HepG2 (cell line): ENCODE measurements around the gene TIAM2. TPM values are rescaled to one million over a fixed set of nuclear protein-coding genes. Genes with fewer than 3 reads are reported as not detected.
A peak's percentile ranks its signal among the peaks of the same experiment; 100 is the strongest.

Experiments used
- JUND ChIP-seq: sonication (generic); formaldehyde crosslinking; IDR thresholded peaks from 2 replicates; pipeline ENCODE4 v1.8.0; 2022; ENCODE audit warnings: mild to moderate bottlenecking, missing genetic modification reagents
- NFKBIZ ChIP-seq: IDR thresholded peaks from 2 replicates; pipeline ENCODE4 v1.6.1; 2018; ENCODE audit warnings: missing genetic modification reagents, missing compliant biosample characterization
- PHB2 ChIP-seq: fragments of 450-650 bp; IDR thresholded peaks from 2 replicates; pipeline ENCODE4 v1.6.1; 2018; ENCODE audit not compliant: partially characterized antibody
- RORA ChIP-seq: sonication (generic); formaldehyde crosslinking; IDR thresholded peaks from 2 replicates; pipeline ENCODE4 v1.5.0; 2020; ENCODE audit warnings: mild to moderate bottlenecking, missing genetic modification reagents, moderate library complexity
- TEAD3 ChIP-seq: optimal IDR thresholded peaks from 2 replicates; pipeline ENCODE3; 2016; ENCODE audit warnings: borderline replicate concordance
- THYN1 ChIP-seq: sonication (generic); formaldehyde crosslinking; IDR thresholded peaks from 2 replicates; pipeline ENCODE4 v1.8.1; 2023; ENCODE audit warnings: low read depth, mild to moderate bottlenecking, moderate library complexity, missing genetic modification reagents, borderline replicate concordance
- ZBTB8A ChIP-seq: sonication (generic); formaldehyde crosslinking; IDR thresholded peaks from 2 replicates; pipeline ENCODE4 v1.4.0; 2020; ENCODE audit warnings: mild to moderate bottlenecking, low read depth, missing genetic modification reagents, borderline replicate concordance
- ZNF770 ChIP-seq: sonication (generic); formaldehyde crosslinking; IDR thresholded peaks from 2 replicates; pipeline ENCODE4 v1.5.0; 2020; ENCODE audit warnings: mild to moderate bottlenecking, missing genetic modification reagents
- polyA plus RNA-seq, 8 experiments: library from polyadenylated mRNA; depleted of rRNA in 3 of 8; stranded (reverse) in 7 of 8; unstranded in 1 of 8; fragments of >200 nt; fragmentation: Illumina TruSeq in 4 of 8; extraction: Trizol in 4 of 8; gene quantifications; 2 replicates each; pipeline versions ENCODE4 v1.2.1 to v1.2.3, GENCODE V29; 2011 to 2016; ENCODE audit warnings: low read depth in 4 of 8, missing spikeins in 1 of 8, mixed read lengths in 1 of 8; ENCODE audit not compliant: insufficient read depth in 1 of 8
- total RNA-seq, 5 experiments: library from RNA; depleted of rRNA; stranded (reverse); fragments of >200 nt; fragmentation: Illumina TruSeq; extraction: Trizol; gene quantifications; 2 replicates each; pipeline ENCODE4 v1.2.3, GENCODE V29; 2016; ENCODE audit warnings: low read depth in 1 of 5
- TF ChIP-seq, protein P1 (sequence below): sonication (generic); formaldehyde crosslinking; IDR thresholded peaks from 2 replicates; pipeline ENCODE4 v1.4.0; 2020; ENCODE audit warnings: missing genetic modification reagents; ENCODE audit errors: not compliant biosample characterization
- TF ChIP-seq, protein P2 (sequence below): IDR thresholded peaks from 2 replicates; pipeline ENCODE4 v1.6.1; 2016; ENCODE audit warnings: low read depth, borderline replicate concordance

TIAM2 gene
- total and polyA plus RNA-seq, 2 of the 13 experiments (the other 11 are each of a cell fraction or from before 2014, with no cell fraction given), result 4.1 to 4.5 TPM

DNA sequence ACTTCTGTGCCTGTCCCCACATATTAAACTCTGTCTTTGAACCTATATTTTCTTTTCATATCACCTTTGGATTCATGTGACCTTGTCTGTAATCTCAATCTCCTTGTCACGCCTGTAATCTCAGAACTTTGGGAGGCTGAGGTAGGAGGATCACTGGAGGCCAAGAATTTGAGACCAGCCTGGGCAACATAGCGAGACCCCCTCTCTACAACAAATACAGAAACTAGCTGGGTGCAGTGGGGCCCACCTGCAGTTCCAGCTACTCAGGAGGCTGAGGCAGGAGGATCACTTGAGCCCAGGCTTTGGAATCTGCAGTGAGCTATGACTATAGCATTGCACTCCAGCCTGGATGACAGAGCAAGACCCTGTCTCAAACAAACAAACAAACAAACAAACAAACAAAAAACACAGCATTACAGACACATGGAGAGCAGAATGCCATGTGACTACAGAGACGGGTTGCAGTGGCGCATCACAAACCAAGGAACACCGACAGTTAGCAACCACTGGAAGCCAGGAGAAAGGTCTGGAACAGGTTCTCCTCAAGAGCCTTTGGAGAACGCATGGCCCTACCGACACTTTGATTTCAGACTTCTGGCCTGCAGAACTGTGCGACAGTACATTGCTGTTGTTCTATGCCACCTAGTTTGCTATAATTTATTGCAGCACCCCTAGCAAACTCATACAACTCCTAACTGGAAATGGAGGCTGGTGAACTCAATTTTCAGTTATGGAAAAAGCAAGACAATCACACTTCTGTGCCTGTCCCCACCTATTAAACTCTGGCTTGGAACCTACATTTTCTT is 14.6 kb upstream of the TIAM2 start (continued):
- TF ChIP-seq RORA (CRISPR knock-in tag) (no peak), ZBTB8A (no peak), TEAD3 (CRISPR knock-in tag) (no peak), PHB2 (no peak), THYN1 (CRISPR knock-in tag) (no peak), ZNF770 (CRISPR knock-in tag) (peak; percentile 92), NFKBIZ (CRISPR knock-in tag) (no peak), JUND (CRISPR knock-in tag) (no peak)
- TF ChIP-seq, protein P1, sequence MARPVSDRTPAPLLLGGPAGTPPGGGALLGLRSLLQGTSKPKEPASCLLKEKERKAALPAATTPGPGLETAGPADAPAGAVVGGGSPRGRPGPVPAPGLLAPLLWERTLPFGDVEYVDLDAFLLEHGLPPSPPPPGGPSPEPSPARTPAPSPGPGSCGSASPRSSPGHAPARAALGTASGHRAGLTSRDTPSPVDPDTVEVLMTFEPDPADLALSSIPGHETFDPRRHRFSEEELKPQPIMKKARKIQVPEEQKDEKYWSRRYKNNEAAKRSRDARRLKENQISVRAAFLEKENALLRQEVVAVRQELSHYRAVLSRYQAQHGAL (CRISPR knock-in tag), result no peak
- TF ChIP-seq, protein P2, sequence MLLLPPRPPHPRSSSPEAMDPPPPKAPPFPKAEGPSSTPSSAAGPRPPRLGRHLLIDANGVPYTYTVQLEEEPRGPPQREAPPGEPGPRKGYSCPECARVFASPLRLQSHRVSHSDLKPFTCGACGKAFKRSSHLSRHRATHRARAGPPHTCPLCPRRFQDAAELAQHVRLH, result no peak
